Subcutaneous preadipocyte (primary cell): ENCODE data around the gene CADM1. TPM values are rescaled to one million over a fixed set of nuclear protein-coding genes. Genes with fewer than 3 reads are reported as not detected.

Experiments used
- small RNA-seq: library from RNA; depleted of rRNA; stranded (forward); fragments of <200 nt; gene quantifications from one replicate; pipeline ENCODE3, GENCODE V24; 2012
- total RNA-seq: library from RNA; depleted of rRNA; stranded (reverse); fragments of >200 nt; gene quantifications from 2 replicates; pipeline ENCODE4 v1.2.3, GENCODE V29; 2012

The CADM1 gene
- under 0.01 and 0.37 TPM in 2 replicates for total RNA-seq

DNA sequence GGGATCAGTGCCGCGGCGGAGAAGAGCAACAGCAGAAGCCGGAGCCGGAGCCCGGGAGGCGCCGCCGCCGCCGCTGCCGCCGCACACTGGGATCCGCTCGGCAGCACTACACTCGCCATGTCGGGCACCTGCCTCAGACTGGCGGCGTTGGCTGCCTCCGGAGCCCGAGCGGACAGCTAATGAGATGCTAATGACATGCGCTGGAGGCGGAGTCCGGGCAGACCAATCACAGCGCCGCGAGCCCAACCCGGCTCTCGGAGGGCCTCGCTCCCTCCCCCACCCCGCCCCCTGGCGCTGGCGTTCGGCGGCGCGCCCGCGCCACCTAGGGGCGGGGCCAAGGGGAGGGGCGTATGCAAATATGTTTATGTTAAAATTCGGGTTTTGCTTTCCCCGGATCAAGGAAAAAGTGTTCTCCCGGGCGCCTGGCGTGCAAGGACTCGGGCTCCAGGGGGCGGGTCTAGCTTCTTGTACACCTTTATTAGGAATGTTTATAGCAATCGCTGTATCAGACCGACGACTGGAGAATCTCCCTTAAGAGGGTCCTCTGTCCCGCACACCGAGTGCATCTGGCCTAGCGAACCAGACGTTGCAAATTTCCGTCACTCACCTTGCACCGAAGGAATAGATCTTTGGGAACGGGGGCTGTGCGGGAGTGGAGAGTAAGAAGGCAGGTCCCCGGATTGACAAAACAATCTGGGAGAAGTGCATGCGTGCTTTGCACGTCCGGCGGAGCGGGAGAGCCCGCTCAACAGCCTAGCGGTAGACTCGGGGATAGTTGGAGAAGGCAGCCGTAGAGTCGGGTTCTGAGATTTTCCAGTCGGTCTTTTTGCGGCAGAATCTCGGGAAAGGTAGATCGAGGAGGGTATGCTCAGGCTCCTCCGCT, at the start of gene CADM1:
Gene CADM1 (minus strand): TSS at position 140 of the 883 bp plus-strand sequence.

Small RNA genes lying within 50 kb of the gene (small RNA-seq; reads per million reads assigned to genes)
- not detected for gene RF01293
